Testis (tissue), 3 donors: ENCODE measurements around the gene PIGW. TPM values are rescaled to one million over a fixed set of nuclear protein-coding genes. Genes with fewer than 3 reads are reported as not detected.
"Not testable (repeated sequence)": the region's sequence is repeated elsewhere in the genome, so short reads cannot be mapped to it uniquely, and the experiment has no call there.

Experiments
- DNase-seq: peaks from one replicate; pipeline ENCODE4 v3.0.0-alpha.2; 2019
- H3K27ac ChIP-seq, 2 donors: fragments of 200-600 bp; sonication (generic); one replicate each; pipeline ENCODE4 v1.5.1; 2019
- H3K27me3 ChIP-seq: fragments of 200-600 bp; sonication (generic); one replicate; pipeline ENCODE4 v1.5.1; 2019
- H3K36me3 ChIP-seq: fragments of 200-600 bp; sonication (generic); one replicate; pipeline ENCODE4 v1.5.1; 2017; ENCODE audit warnings: low read depth; ENCODE audit errors: missing control alignments
- H3K4me1 ChIP-seq: fragments of 200-600 bp; sonication (generic); one replicate; pipeline ENCODE4 v1.5.1; 2019
- H3K4me3 ChIP-seq, 2 donors: fragments of 200-600 bp; sonication (generic); one replicate each; pipeline ENCODE4 v1.5.1; 2017 to 2019
- H3K9me3 ChIP-seq: fragments of 200-600 bp; sonication (generic); one replicate; pipeline ENCODE4 v1.5.1; 2017
- CTCF ChIP-seq, 3 experiments: fragments of 450-650 bp in 2 of 3; fragments of 200-600 bp in 1 of 3; sonication (generic) in 1 of 3; IDR thresholded peaks; one replicate each; pipeline ENCODE4 v1.5.1; 2016 to 2019; ENCODE audit warnings: antibody characterized with exemption in 3 of 3, mild to moderate bottlenecking in 2 of 3, moderate library complexity in 1 of 3
- POLR2A ChIP-seq: fragments of 450-650 bp; IDR thresholded peaks from one replicate; pipeline ENCODE4 v1.6.1; 2017; ENCODE audit warnings: antibody characterized with exemption, mild to moderate bottlenecking, moderate library complexity
- WGBS, 2 donors: methylation state at CpG; one replicate each; pipeline ENCODE4 v1.1.5; 2018; 5-methylcytosine and 5-hydroxymethylcytosine counted together
- intact Hi-C: fragments of 100-400 bp; cut with DNase I; formaldehyde crosslinking; loops from one replicate; pipeline ENCODE4 v1.15.1; 2023; ENCODE audit warnings: low total_unique reads
- polyA plus RNA-seq: library from polyadenylated mRNA; stranded (reverse); fragments of 350-450 nt; fragmentation: Illumina TruSeq; extraction: RNeasy Lipid Tissue Mini Kit (QIAGEN cat#74804); gene quantifications from one replicate; pipeline ENCODE4 v1.2.3, GENCODE V29; 2014; ENCODE audit warnings: low read depth, low replicate concordance; ENCODE audit not compliant: insufficient read depth
- total RNA-seq, 2 donors: library from RNA; depleted of rRNA; stranded (reverse); fragments of >200 nt; gene quantifications; one replicate each; pipeline ENCODE4 v1.2.3, GENCODE V29; 2016

The PIGW gene
- total and polyA plus RNA-seq, 3 donors from 2014 or later, result 5.5 to 8.5 (median 7.6) TPM

- TF ChIP-seq POLR2A, result no peak
- no peak for TF ChIP-seq CTCF (IDR thresholded peaks at IDR 0.05)
- WGBS, 2 donors, result 91 to 100% methylated on average over 1 to 5 of the region's 5 CpGs
- Histone ChIP-seq H3K36me3 (no peaks in the 10 kb centered on the region), H3K27ac (no peak overlapping the region), H3K4me1 (no peaks in the 10 kb centered on the region), H3K4me3 (no peak overlapping the region), H3K9me3 (no peaks in the 10 kb centered on the region), H3K27me3 (no peaks in the 10 kb centered on the region)
- intact Hi-C loops, result no loop called here
- no peak for DNase-seq
Observed at GRCh38 chr17:36504156-36504545, 30.6 kb upstream of the PIGW start.

- Histone ChIP-seq H3K4me1 (no peaks in the 10 kb centered on the region), H3K9me3 (no peaks in the 10 kb centered on the region), H3K27me3 (no peaks in the 10 kb centered on the region), H3K36me3 (no peaks in the 10 kb centered on the region), H3K27ac (no peak overlapping the region), H3K4me3 (no peak overlapping the region)
- TF ChIP-seq CTCF (IDR thresholded peaks at IDR 0.05), result no peak
- TF ChIP-seq POLR2A, result no peak
- WGBS, 2 donors, result 94% methylated on average over 5 to 8 of the region's 8 CpGs
- intact Hi-C loops, result no loop called here
- DNase-seq, result no peak
Observed at GRCh38 chr17:36505171-36505570, 29.6 kb upstream of the PIGW start.

GRCh38 chr17:36506249-36506826 lies 28.4 kb upstream of the PIGW start:
- 75 to 78% methylated on average over 5 to 6 of the region's 6 CpGs for WGBS, 2 donors
- Histone ChIP-seq H3K27me3 (no peaks in the 10 kb centered on the region), H3K9me3 (no peaks in the 10 kb centered on the region), H3K27ac (no peak overlapping the region), H3K4me3 (no peak overlapping the region), H3K36me3 (no peaks in the 10 kb centered on the region), H3K4me1 (no peaks in the 10 kb centered on the region)
- intact Hi-C loops, result no loop called here
- TF ChIP-seq CTCF (IDR thresholded peaks at IDR 0.05) (no peak), POLR2A (no peak)
- no peak for DNase-seq

GRCh38 chr17:36506831-36507230 lies 28.0 kb upstream of the PIGW start:
- DNase-seq, result no peak
- Histone ChIP-seq H3K4me1 (no peaks in the 10 kb centered on the region), H3K36me3 (no peaks in the 10 kb centered on the region), H3K4me3 (no peak overlapping the region), H3K27ac (no peak overlapping the region), H3K9me3 (no peaks in the 10 kb centered on the region), H3K27me3 (no peaks in the 10 kb centered on the region)
- WGBS, 2 donors, result 98 to 100% methylated on average over 1 to 11 of the region's 11 CpGs
- TF ChIP-seq CTCF (IDR thresholded peaks at IDR 0.05), result no peak
- TF ChIP-seq POLR2A, result no peak
- intact Hi-C loops, result no loop called here

- H3K27ac ChIP-seq, result no peak overlapping the region
- no peak overlapping the region for H3K4me3 ChIP-seq
- no peaks in the 10 kb centered on the region for H3K9me3 ChIP-seq
- no peak for DNase-seq
- no peaks in the 10 kb centered on the region for H3K36me3 ChIP-seq
- 94 to 95% methylated on average over 6 of the region's 6 CpGs for WGBS, 2 donors
- intact Hi-C loops, result no loop called here
- no peak for TF ChIP-seq CTCF (IDR thresholded peaks at IDR 0.05)
- no peak for TF ChIP-seq POLR2A
- H3K27me3 ChIP-seq, result no peaks in the 10 kb centered on the region
- H3K4me1 ChIP-seq, result no peaks in the 10 kb centered on the region
Observed at GRCh38 chr17:36507266-36507665, 27.5 kb upstream of the PIGW start.

GRCh38 chr17:36508439-36508838 lies 26.3 kb upstream of the PIGW start:
- WGBS, 2 donors, result 88 to 90% methylated on average over 2 of the region's 2 CpGs
- H3K36me3 ChIP-seq, H3K27me3 ChIP-seq, DNase-seq, H3K9me3 ChIP-seq, H3K27ac ChIP-seq, H3K4me3 ChIP-seq, H3K4me1 ChIP-seq, intact Hi-C loops: not testable (repeated sequence)
